LNCaP clone FGC (cell line): ENCODE data around the gene CAP1.
A peak's percentile ranks its signal among the peaks of the same experiment; 100 is the strongest.
"Not testable (repeated sequence)": the region's sequence is repeated elsewhere in the genome, so short reads cannot be mapped to it uniquely, and the experiment has no call there.

Experiments used
- DNase-seq: peaks from one replicate; pipeline ENCODE4 v3.0.0-alpha.2; 2011; ENCODE audit warnings: low read depth
- H3K4me3 ChIP-seq: 2 replicates; pipeline ENCODE4 v1.5.1; 2011; ENCODE audit warnings: mild to moderate bottlenecking, low read depth, low read length, control low read depth
- TF ChIP-seq, protein P1 (sequence below): IDR thresholded peaks from 2 replicates; pipeline ENCODE4 v1.5.1; 2012; ENCODE audit warnings: mild to moderate bottlenecking; ENCODE audit not compliant: control insufficient read depth, insufficient read depth; ENCODE audit errors: extremely low read depth

The CAP1 gene

DNA sequence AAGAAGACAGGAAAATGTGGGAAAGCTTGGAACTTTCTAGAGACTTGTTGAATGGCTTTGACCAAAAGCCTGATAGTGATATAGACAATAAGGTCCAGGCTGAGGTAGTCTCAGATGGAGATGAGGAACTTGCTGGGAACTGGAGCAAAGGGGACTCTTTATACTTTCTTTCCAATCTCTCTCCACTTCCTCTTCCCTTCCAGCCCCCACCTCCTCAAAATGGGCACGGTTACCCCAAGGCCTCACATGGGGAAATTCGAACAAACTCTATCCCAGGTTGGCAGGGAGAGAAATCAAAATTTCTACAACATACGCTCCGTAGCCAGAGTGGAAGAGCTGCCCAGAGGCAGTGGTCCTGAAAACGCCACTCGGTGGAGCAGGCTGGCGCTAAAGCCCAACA, 41.3 kb downstream of the CAP1 start:
- TF ChIP-seq, protein P1, sequence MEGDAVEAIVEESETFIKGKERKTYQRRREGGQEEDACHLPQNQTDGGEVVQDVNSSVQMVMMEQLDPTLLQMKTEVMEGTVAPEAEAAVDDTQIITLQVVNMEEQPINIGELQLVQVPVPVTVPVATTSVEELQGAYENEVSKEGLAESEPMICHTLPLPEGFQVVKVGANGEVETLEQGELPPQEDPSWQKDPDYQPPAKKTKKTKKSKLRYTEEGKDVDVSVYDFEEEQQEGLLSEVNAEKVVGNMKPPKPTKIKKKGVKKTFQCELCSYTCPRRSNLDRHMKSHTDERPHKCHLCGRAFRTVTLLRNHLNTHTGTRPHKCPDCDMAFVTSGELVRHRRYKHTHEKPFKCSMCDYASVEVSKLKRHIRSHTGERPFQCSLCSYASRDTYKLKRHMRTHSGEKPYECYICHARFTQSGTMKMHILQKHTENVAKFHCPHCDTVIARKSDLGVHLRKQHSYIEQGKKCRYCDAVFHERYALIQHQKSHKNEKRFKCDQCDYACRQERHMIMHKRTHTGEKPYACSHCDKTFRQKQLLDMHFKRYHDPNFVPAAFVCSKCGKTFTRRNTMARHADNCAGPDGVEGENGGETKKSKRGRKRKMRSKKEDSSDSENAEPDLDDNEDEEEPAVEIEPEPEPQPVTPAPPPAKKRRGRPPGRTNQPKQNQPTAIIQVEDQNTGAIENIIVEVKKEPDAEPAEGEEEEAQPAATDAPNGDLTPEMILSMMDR = no peak
- no peak overlapping the region for H3K4me3 ChIP-seq
- DNase-seq = no peak

DNA sequence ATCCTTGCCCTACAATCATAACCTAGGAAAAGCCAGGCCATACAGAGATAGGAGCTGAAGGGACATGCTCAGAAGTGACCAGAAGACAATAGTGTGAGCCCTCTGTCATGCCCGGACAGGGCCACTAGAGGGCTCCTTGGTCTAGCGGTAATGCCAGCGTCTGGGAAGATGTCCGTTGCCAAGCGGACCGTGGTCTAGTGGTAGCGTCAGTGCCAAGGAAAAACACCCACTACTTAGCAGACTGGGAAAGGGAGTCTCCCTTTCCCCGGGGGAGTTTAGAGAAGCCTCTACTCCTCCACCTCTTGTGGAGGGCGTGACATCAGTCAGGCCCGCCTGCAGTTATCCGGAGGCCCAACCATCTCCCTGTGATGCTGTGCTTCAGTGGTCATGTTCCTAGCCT, 44.2 kb downstream of the CAP1 start:
- DNase-seq, H3K4me3 ChIP-seq: not testable (repeated sequence)
- TF ChIP-seq, protein P1 = peak; percentile 70

DNA sequence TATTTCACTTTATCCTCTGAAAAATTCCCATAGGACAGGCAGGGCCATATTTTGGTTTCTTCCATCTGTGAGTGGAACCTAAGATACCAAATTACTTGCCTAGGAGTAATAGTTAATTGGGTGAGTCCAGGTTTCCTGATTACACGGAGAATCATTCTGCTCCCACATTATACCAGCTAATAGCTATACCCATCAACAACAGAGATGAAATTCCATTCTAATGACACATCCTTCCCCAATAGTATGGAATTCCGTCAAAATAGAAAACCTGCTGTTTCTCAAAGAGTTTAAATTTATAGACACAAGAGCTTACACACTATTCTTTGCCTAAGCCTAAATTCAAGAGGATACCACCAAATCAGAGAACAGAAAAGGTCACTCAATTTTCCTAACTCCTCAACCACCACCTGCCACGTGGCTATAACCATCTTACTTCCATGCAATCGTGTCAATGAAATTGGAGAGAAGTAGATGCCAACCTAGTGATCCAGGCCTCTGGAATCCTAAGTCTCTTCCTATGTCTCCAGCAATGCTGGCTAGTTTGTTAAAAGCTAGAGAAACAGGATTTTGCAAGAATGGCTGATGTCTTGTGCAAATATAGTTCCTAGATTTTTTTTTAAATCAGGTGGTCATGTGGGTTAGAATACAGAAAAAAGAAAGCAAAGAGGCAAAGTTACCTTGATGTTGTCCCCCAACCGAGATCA, 50.3 kb downstream of the CAP1 start:
- no peak overlapping the region for H3K4me3 ChIP-seq
- TF ChIP-seq, protein P1 = no peak
- no peak for DNase-seq

DNA sequence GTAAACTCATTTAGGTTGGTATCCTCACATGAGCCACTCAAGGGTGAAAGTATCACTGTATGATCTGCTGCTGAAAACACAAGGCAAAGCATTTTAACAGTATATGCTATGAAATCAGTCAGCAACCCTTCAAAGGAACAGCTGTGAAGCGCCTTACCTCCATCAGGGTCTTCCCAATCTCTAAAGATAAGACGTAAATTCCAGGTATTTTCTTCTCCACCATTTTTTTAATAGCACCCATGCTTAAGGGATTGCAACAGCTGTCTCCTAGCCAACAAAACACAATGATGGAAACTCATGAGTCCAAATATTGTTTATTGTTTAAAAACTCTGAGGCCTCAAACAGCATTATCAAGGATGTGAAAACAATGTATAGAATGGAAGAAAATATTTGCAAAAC, 51.7 kb downstream of the CAP1 start:
- TF ChIP-seq, protein P1 = no peak
- DNase-seq = no peak
- no peak overlapping the region for H3K4me3 ChIP-seq

DNA sequence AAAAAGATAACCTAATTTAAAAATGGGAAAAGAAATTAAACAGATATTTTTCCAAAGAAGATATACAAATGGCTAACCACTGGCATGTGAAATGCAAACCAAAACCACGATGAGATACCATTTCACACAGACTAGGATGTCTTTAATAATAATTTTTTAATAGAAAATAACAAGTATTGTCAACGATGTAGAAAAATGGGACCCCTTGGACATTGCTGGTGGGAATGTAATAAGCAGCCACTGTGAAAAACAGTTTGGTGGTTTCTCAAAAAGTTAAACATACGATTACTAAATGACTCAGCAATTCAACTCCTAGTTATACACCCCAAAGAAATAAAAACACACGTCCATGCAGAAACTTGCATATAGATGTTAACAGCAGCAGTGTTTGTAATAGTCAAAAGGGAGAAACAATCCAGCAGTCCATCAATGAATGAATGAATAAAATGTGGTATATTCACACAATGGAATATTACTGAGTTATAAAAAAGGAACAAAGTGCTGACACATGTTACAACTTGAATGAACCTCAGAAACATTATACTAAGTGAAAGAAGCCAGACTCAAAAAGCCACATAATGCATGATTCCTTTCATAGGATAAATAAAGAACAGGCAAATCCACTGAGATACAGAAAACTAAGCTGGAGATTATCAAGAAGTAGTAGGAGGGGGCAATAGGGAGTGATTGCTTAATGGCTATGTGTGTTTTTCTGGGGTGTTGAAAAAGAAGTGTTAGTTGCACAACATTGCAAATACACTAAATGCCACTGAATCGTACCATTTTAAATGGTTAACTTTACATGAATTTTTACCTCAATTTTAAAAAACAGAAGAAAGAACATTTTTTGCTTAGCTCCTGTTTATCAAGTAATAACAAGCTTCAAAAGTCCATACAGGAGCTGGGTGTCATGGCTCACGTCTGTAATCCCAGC, 52.4 kb downstream of the CAP1 start:
- H3K4me3 ChIP-seq = no peak overlapping the region
- TF ChIP-seq, protein P1 = no peak
- DNase-seq = no peak

DNA sequence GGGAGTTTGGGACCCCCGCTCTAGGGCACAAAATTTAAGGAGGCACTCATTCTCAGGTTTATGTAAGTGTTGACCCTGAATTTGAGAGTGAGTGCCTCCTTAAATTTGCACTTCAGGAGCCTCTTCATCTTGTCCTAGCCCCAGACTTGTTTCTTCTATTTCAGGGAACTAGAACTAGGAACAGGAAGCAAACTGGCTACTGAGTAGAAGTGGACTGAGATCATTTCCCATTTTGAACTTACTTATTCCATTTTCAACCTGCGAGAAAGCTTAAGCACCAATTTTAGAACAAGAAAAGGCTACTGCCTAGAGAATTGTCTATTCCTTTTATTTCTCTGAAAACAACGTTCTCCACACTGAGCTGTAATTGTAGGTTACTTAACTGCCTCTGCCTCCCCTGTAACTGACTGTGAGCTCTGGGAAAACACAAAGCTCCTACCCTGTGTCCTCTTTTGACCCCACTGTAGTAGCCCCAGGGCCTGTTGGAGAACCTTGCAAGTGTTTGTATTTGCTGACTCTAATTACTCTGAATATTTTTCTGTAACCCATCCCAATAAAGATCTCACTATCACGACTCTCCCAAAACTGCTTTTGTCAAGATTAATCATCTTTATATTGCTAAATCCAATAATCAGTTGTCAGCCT, 54.1 kb downstream of the CAP1 start:
- TF ChIP-seq, protein P1 = no peak
- H3K4me3 ChIP-seq = no peak overlapping the region
- no peak for DNase-seq
